WTC11 (cell line): Measurements from ENCODE around the gene KRTAP10-7. TPM values are rescaled to one million over a fixed set of nuclear protein-coding genes. Genes with fewer than 3 reads are reported as not detected.

Source experiments
- ATAC-seq: fragments of 200-7000 bp; cut with Tn5 transposase; 2 replicates; pipeline ENCODE4 v1.10.0; 2021; ENCODE audit warnings: mild to moderate bottlenecking, moderate library complexity
- CTCF ChIA-PET: fragments of 300-600 bp; sonication (Branson Sonifier 250); formaldehyde crosslinking; loops from one replicate; lab custom pipeline; 2021; ENCODE audit warnings: antibody characterized with exemption; lab: Charles Lee
- POLR2A ChIA-PET: fragments of 350-600 bp; sonication (Branson Sonifier 250); formaldehyde crosslinking; loops from one replicate; lab custom pipeline; 2021; ENCODE audit warnings: antibody characterized with exemption; lab: Charles Lee
- DNase-seq: peaks from one replicate; pipeline ENCODE4 v3.0.0; 2021; ENCODE audit warnings: low spot score
- H3K27ac Mint-ChIP-seq: 2 replicates; pipeline ENCODE4 v1.8.0; 2021; ENCODE audit warnings: mixed read lengths
- H3K27me3 Mint-ChIP-seq: 2 replicates; pipeline ENCODE4 v1.8.0; 2021; ENCODE audit warnings: low read depth, mild to moderate bottlenecking, moderate library complexity, mixed read lengths
- H3K36me3 Mint-ChIP-seq: 2 replicates; pipeline ENCODE4 v1.8.0; 2021; ENCODE audit warnings: mixed read lengths
- H3K4me1 Mint-ChIP-seq: 2 replicates; pipeline ENCODE4 v1.8.0; 2022; ENCODE audit warnings: mixed read lengths
- H3K4me3 Mint-ChIP-seq: 2 replicates; pipeline ENCODE4 v1.8.0; 2021; ENCODE audit warnings: mild to moderate bottlenecking, moderate library complexity, mixed read lengths
- H3K9me3 Mint-ChIP-seq: 2 replicates; pipeline ENCODE4 v1.8.0; 2021; ENCODE audit warnings: mixed read lengths
- CBFB ChIP-seq: sonication (generic); formaldehyde crosslinking; IDR thresholded peaks from 2 replicates; pipeline ENCODE4 v1.8.1; 2022; ENCODE audit warnings: mild to moderate bottlenecking, low read depth, missing genetic modification reagents
- CREM ChIP-seq: sonication (generic); formaldehyde crosslinking; IDR thresholded peaks from 2 replicates; pipeline ENCODE4 v1.8.1; 2022; ENCODE audit warnings: mild to moderate bottlenecking, missing genetic modification reagents, moderate library complexity
- ESRRA ChIP-seq: sonication (generic); formaldehyde crosslinking; IDR thresholded peaks from 2 replicates; pipeline ENCODE4 v1.8.1; 2022; ENCODE audit warnings: mild to moderate bottlenecking, missing genetic modification reagents, borderline replicate concordance
- FOXK1 ChIP-seq: sonication (generic); formaldehyde crosslinking; IDR thresholded peaks from 2 replicates; pipeline ENCODE4 v1.8.0; 2022; ENCODE audit warnings: mild to moderate bottlenecking, moderate library complexity, missing genetic modification reagents
- FOXP1 ChIP-seq: sonication (generic); formaldehyde crosslinking; IDR thresholded peaks from 2 replicates; pipeline ENCODE4 v1.8.0; 2022; ENCODE audit warnings: missing genetic modification reagents, mild to moderate bottlenecking, moderate library complexity, borderline replicate concordance
- GABPB1 ChIP-seq: sonication (generic); formaldehyde crosslinking; IDR thresholded peaks from 2 replicates; pipeline ENCODE4 v1.8.1; 2023; ENCODE audit warnings: mild to moderate bottlenecking, missing genetic modification reagents
- GRHL2 ChIP-seq: fragments of 250-450 bp; sonication (Bioruptor Pico); IDR thresholded peaks from 2 replicates; pipeline ENCODE4 v1.8.0; 2022; ENCODE audit warnings: mild to moderate bottlenecking, moderate library complexity; ENCODE audit not compliant: insufficient replicate concordance, severe bottlenecking
- HMGA2 ChIP-seq: fragments of 250-450 bp; sonication (Bioruptor Pico); IDR thresholded peaks from 2 replicates; pipeline ENCODE4 v1.4.0; 2021; ENCODE audit warnings: mild to moderate bottlenecking, moderate library complexity
- NFE2L1 ChIP-seq: sonication (generic); formaldehyde crosslinking; IDR thresholded peaks from 2 replicates; pipeline ENCODE4 v1.8.1; 2023; ENCODE audit warnings: missing genetic modification reagents
- NR1H2 ChIP-seq: sonication (generic); formaldehyde crosslinking; IDR thresholded peaks from 2 replicates; pipeline ENCODE4 v1.9.0; 2021; ENCODE audit warnings: mild to moderate bottlenecking, moderate library complexity, missing genetic modification reagents
- TEAD1 ChIP-seq: sonication (generic); formaldehyde crosslinking; IDR thresholded peaks from 2 replicates; pipeline ENCODE4 v1.8.0; 2022; ENCODE audit warnings: mild to moderate bottlenecking, missing genetic modification reagents
- ZBTB43 ChIP-seq: sonication (generic); formaldehyde crosslinking; IDR thresholded peaks from 2 replicates; pipeline ENCODE4 v1.8.1; 2023; ENCODE audit warnings: mild to moderate bottlenecking, missing genetic modification reagents
- ZMAT4 ChIP-seq: fragments of 250-450 bp; sonication (Bioruptor Pico); IDR thresholded peaks from 2 replicates; pipeline ENCODE4 v1.9.0; 2021; ENCODE audit warnings: mild to moderate bottlenecking
- ZNF219 ChIP-seq: sonication (generic); formaldehyde crosslinking; IDR thresholded peaks from 2 replicates; pipeline ENCODE4 v1.8.0; 2023; ENCODE audit warnings: missing genetic modification reagents, mild to moderate bottlenecking, borderline replicate concordance
- ZSCAN18 ChIP-seq: fragments of 250-450 bp; sonication (Bioruptor Pico); IDR thresholded peaks from 2 replicates; pipeline ENCODE4 v2.1.2; 2022; ENCODE audit warnings: mild to moderate bottlenecking, moderate library complexity
- total RNA-seq: library from RNA; stranded (reverse); gene quantifications from 3 replicates; pipeline ENCODE4 v1.2.3, GENCODE V29; 2021
- TF ChIP-seq, protein P1 (sequence below): sonication (generic); formaldehyde crosslinking; IDR thresholded peaks from 2 replicates; pipeline ENCODE4 v1.8.0; 2022; ENCODE audit warnings: missing genetic modification reagents
- TF ChIP-seq, protein P2 (sequence below): sonication (generic); formaldehyde crosslinking; IDR thresholded peaks from 2 replicates; pipeline ENCODE4 v1.8.0; 2023; ENCODE audit warnings: missing genetic modification reagents
- TF ChIP-seq, protein P3 (sequence below): sonication (generic); formaldehyde crosslinking; IDR thresholded peaks from 2 replicates; pipeline ENCODE4 v1.8.1; 2023; ENCODE audit warnings: mild to moderate bottlenecking, moderate library complexity, missing genetic modification reagents
- TF ChIP-seq, protein P4 (sequence below): sonication (generic); formaldehyde crosslinking; IDR thresholded peaks from 2 replicates; pipeline ENCODE4 v1.8.1; 2023; ENCODE audit warnings: mild to moderate bottlenecking, missing genetic modification reagents, moderate library complexity

The KRTAP10-7 gene
- total RNA-seq, 1 experiment from 2014 or later: not detected

- TF ChIP-seq, protein P1, sequence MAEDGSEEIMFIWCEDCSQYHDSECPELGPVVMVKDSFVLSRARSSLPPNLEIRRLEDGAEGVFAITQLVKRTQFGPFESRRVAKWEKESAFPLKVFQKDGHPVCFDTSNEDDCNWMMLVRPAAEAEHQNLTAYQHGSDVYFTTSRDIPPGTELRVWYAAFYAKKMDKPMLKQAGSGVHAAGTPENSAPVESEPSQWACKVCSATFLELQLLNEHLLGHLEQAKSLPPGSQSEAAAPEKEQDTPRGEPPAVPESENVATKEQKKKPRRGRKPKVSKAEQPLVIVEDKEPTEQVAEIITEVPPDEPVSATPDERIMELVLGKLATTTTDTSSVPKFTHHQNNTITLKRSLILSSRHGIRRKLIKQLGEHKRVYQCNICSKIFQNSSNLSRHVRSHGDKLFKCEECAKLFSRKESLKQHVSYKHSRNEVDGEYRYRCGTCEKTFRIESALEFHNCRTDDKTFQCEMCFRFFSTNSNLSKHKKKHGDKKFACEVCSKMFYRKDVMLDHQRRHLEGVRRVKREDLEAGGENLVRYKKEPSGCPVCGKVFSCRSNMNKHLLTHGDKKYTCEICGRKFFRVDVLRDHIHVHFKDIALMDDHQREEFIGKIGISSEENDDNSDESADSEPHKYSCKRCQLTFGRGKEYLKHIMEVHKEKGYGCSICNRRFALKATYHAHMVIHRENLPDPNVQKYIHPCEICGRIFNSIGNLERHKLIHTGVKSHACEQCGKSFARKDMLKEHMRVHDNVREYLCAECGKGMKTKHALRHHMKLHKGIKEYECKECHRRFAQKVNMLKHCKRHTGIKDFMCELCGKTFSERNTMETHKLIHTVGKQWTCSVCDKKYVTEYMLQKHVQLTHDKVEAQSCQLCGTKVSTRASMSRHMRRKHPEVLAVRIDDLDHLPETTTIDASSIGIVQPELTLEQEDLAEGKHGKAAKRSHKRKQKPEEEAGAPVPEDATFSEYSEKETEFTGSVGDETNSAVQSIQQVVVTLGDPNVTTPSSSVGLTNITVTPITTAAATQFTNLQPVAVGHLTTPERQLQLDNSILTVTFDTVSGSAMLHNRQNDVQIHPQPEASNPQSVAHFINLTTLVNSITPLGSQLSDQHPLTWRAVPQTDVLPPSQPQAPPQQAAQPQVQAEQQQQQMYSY (CRISPR knock-in tag): no peak
- TF ChIP-seq, protein P2, sequence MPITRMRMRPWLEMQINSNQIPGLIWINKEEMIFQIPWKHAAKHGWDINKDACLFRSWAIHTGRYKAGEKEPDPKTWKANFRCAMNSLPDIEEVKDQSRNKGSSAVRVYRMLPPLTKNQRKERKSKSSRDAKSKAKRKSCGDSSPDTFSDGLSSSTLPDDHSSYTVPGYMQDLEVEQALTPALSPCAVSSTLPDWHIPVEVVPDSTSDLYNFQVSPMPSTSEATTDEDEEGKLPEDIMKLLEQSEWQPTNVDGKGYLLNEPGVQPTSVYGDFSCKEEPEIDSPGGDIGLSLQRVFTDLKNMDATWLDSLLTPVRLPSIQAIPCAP (CRISPR knock-in tag): no peak
- TF ChIP-seq ZNF219: no peak
- TF ChIP-seq, protein P3, sequence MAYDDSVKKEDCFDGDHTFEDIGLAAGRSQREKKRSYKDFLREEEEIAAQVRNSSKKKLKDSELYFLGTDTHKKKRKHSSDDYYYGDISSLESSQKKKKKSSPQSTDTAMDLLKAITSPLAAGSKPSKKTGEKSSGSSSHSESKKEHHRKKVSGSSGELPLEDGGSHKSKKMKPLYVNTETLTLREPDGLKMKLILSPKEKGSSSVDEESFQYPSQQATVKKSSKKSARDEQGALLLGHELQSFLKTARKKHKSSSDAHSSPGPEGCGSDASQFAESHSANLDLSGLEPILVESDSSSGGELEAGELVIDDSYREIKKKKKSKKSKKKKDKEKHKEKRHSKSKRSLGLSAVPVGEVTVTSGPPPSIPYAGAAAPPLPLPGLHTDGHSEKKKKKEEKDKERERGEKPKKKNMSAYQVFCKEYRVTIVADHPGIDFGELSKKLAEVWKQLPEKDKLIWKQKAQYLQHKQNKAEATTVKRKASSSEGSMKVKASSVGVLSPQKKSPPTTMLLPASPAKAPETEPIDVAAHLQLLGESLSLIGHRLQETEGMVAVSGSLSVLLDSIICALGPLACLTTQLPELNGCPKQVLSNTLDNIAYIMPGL (CRISPR knock-in tag): no peak
- TF ChIP-seq CBFB: no peak
- TF ChIP-seq, protein P4, sequence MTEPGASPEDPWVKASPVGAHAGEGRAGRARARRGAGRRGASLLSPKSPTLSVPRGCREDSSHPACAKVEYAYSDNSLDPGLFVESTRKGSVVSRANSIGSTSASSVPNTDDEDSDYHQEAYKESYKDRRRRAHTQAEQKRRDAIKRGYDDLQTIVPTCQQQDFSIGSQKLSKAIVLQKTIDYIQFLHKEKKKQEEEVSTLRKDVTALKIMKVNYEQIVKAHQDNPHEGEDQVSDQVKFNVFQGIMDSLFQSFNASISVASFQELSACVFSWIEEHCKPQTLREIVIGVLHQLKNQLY (CRISPR knock-in tag): no peak
- TF ChIP-seq ZSCAN18 (CRISPR knock-in tag): no peak
- TF ChIP-seq ESRRA (CRISPR knock-in tag): no peak
These were observed 47.7 kb upstream of the KRTAP10-7 start (continued) for GRCh38 chr21:44552681-44553080.

- Mint-ChIP-seq H3K27me3 (no peaks in the 10 kb centered on the region; the same call in none of the 2 replicates), H3K36me3 (no peaks in the 10 kb centered on the region), H3K4me3 (no peak overlapping the region), H3K4me1 (peaks cover 37% of the 10 kb centered on the region), H3K27ac (no peak overlapping the region), H3K9me3 (peaks cover under 1% of the 10 kb centered on the region)
- CTCF ChIA-PET: no interaction called here
- POLR2A ChIA-PET: no interaction called here
- no peak for DNase-seq
- ATAC-seq: no peak
- TF ChIP-seq FOXK1 (no peak), GABPB1 (CRISPR knock-in tag) (no peak), ZMAT4 (CRISPR knock-in tag) (no peak), HMGA2 (CRISPR knock-in tag) (no peak), TEAD1 (CRISPR knock-in tag) (no peak), NFE2L1 (CRISPR knock-in tag) (no peak), CREM (CRISPR knock-in tag) (no peak), GRHL2 (CRISPR knock-in tag) (no peak), NR1H2 (CRISPR knock-in tag) (no peak), FOXP1 (CRISPR knock-in tag) (no peak), ZBTB43 (CRISPR knock-in tag) (no peak)
These were observed 45.1 kb upstream of the KRTAP10-7 start for GRCh38 chr21:44555200-44555875.
